ENCODE data around the gene ASB10. TPM values are rescaled to one million over a fixed set of nuclear protein-coding genes. Genes with fewer than 3 reads are reported as not detected.

The ASB10 gene
- total RNA-seq, 6 experiments from 2014 or later: not detected

- H3K9me3 ChIP-seq: no peaks in the 10 kb centered on the region
- H3K4me3 ChIP-seq: peak overlapping the region; percentile 80 to 95 (median 87)
- H3K36me3 ChIP-seq: peaks cover 0 to 17% (median 7%) of the 10 kb centered on the region in 4 donors
- TF ChIP-seq CTCF (IDR thresholded peaks at IDR 0.05) (no peak), POLR2A (IDR thresholded peaks at IDR 0.05) (no peak)
- ATAC-seq (no peak), DNase-seq (peak in 1 of 3 donors; percentile 4)
- no peaks in the 10 kb centered on the region for H3K27me3 ChIP-seq
- intact Hi-C loops (cut with DNase I): no loop called here
- H3K27ac ChIP-seq: peak overlapping the region in 2 of 3 donors; percentile 45 to 59
- WGBS (ENCODE audit: insufficient coverage, low coverage, low lambda C conversion rate, missing lambda C conversion rate): 72% methylated on average over 10 of the region's 10 CpGs
- peaks cover 0 to 23% (median 9%) of the 10 kb centered on the region in 4 donors for H3K4me1 ChIP-seq
Measured at GRCh38 chr7:151228024-151228866, 41.2 kb upstream of the ASB10 start.

GRCh38 chr7:151226875-151227782 is 40.1 kb upstream of the ASB10 start, which contains the start of gene ABCF2:
TSS of gene ABCF2 (minus strand) at chr7:151227205. CDS start at chr7:151226458, 747 bp downstream.
- Histone ChIP-seq H3K27me3 (no peaks in the 10 kb centered on the region), H3K4me3 (peak within 1 kb of the TSS; percentile 80 to 95 (median 87)), H3K9me3 (no peaks in the 10 kb centered on the region), H3K27ac (peak within 1 kb of the TSS; percentile 45 to 59 (median 54)), H3K36me3 (peaks cover 0 to 29% (median 8%) of the 10 kb centered on the region in 4 donors), H3K4me1 (peaks cover 0 to 21% (median 7%) of the 10 kb centered on the region in 4 donors)
- intact Hi-C loops (cut with DNase I): no loop called here
- ATAC-seq: peak; percentile 98 to 99 (median 99)
- TF ChIP-seq CTCF (IDR thresholded peaks at IDR 0.05) (no peak), POLR2A (IDR thresholded peaks at IDR 0.05) (peak; percentile 44)
- peak; percentile 97 to 99 (median 98) for DNase-seq
- under 1% methylated on average over 45 of the region's 68 CpGs for WGBS (ENCODE audit: insufficient coverage, low coverage, low lambda C conversion rate, missing lambda C conversion rate)

- H3K4me1 ChIP-seq: peaks cover 0 to 16% (median 5%) of the 10 kb centered on the region in 4 donors
- 3% methylated on average over 14 of the region's 15 CpGs for WGBS (ENCODE audit: insufficient coverage, low coverage, low lambda C conversion rate, missing lambda C conversion rate)
- intact Hi-C loops (cut with DNase I): no loop called here
- H3K27ac ChIP-seq: peak overlapping the region in 2 of 3 donors; percentile 47 to 54
- ATAC-seq (peak; percentile 0 to 7 (median 5)), DNase-seq (no peak)
- H3K4me3 ChIP-seq: peak overlapping the region; percentile 80 to 95 (median 87)
- TF ChIP-seq CTCF (IDR thresholded peaks at IDR 0.05): no peak
- no peak for TF ChIP-seq POLR2A (IDR thresholded peaks at IDR 0.05)
- H3K27me3 ChIP-seq: no peaks in the 10 kb centered on the region
- peaks cover 0 to 34% (median 10%) of the 10 kb centered on the region in 4 donors for H3K36me3 ChIP-seq
- no peaks in the 10 kb centered on the region for H3K9me3 ChIP-seq
Measured at GRCh38 chr7:151226560-151226874, 39.5 kb upstream of the ASB10 start.

GRCh38 chr7:151225948-151226510 is 39.0 kb upstream of the ASB10 start:
- Histone ChIP-seq H3K4me1 (peaks cover 0 to 14% (median 5%) of the 10 kb centered on the region in 4 donors), H3K9me3 (no peaks in the 10 kb centered on the region), H3K36me3 (peaks cover 0 to 39% (median 11%) of the 10 kb centered on the region in 4 donors), H3K27ac (no peak overlapping the region), H3K4me3 (peak overlapping the region; percentile 80 to 95 (median 87)), H3K27me3 (no peaks in the 10 kb centered on the region)
- no peak for TF ChIP-seq POLR2A (IDR thresholded peaks at IDR 0.05)
- TF ChIP-seq CTCF (IDR thresholded peaks at IDR 0.05): no peak
- WGBS (ENCODE audit: insufficient coverage, low coverage, low lambda C conversion rate, missing lambda C conversion rate): 17% methylated on average over 4 of the region's 8 CpGs
- intact Hi-C loops (cut with DNase I): no loop called here
- no peak for ATAC-seq
- no peak for DNase-seq
